ENCODE measurements around the gene SLC25A26.
"Not testable (repeated sequence)": the region's sequence is repeated elsewhere in the genome, so short reads cannot be mapped to it uniquely, and the experiment has no call there.

The SLC25A26 gene

GRCh38 chr3:66419036-66419435 lies 198.2 kb downstream of the SLC25A26 start:
- Histone ChIP-seq H3K79me1 (ENCODE audit: low read length) (no peaks in the 10 kb centered on the region), H4K91ac (ENCODE audit: low read depth, low read length) (no peak overlapping the region), H3K4me2 (ENCODE audit: low read length) (no peak overlapping the region), H2BK120ac (ENCODE audit: insufficient read depth, low read length, poor library complexity) (no peak overlapping the region), H3K27ac (ENCODE audit: low read depth, low read length) (no peak overlapping the region), H3K4me1 (ENCODE audit: control insufficient read depth in 1 of 2, insufficient read depth in 2 of 2, low read length in 2 of 2) (peaks cover 3 to 9% of the 10 kb centered on the region in 2 experiments), H3K23ac (ENCODE audit: low read length) (no peak overlapping the region), H2BK12ac (ENCODE audit: low read length) (no peak overlapping the region), H3K36me3 (ENCODE audit: control insufficient read depth in 1 of 2, insufficient read depth in 2 of 2, low read length in 2 of 2) (peaks cover 0 to 3% of the 10 kb centered on the region in 2 experiments), H3K9me3 (ENCODE audit: insufficient read depth, low read depth, low read length) (peaks cover 7% of the 10 kb centered on the region), H3K14ac (ENCODE audit: low read length) (no peak overlapping the region), H2AK5ac (ENCODE audit: low read length) (no peak overlapping the region), H3K4ac (ENCODE audit: low read depth, low read length) (no peak overlapping the region), H4K12ac (ENCODE audit: low read depth, low read length) (no peak overlapping the region), H3K18ac (ENCODE audit: low read length) (no peak overlapping the region), H2AFZ (ENCODE audit: insufficient read depth, low read length, poor library complexity) (no peak overlapping the region), H3K9ac (ENCODE audit: low read length) (no peak overlapping the region), H3K79me2 (ENCODE audit: control insufficient read depth, insufficient read depth, low read length, poor library complexity) (no peaks in the 10 kb centered on the region), H2BK5ac (ENCODE audit: low read depth, low read length, poor library complexity) (no peak overlapping the region), H3K27me3 (ENCODE audit: insufficient read depth, low read length) (no peaks in the 10 kb centered on the region), H4K8ac (ENCODE audit: low read depth, low read length) (no peak overlapping the region), H3K4me3 (ENCODE audit: low read depth, low read length) (no peak overlapping the region)
- WGBS (ENCODE audit: extremely low coverage, insufficient coverage, insufficient read length) = no CpG with 5 or more reads among the region's 14 CpGs
- DNase-seq = no peak

GRCh38 chr3:66421144-66421543 lies 200.3 kb downstream of the SLC25A26 start:
- H2BK12ac ChIP-seq (ENCODE audit: low read length); H2BK120ac ChIP-seq (ENCODE audit: insufficient read depth, low read length, poor library complexity); H3K4me2 ChIP-seq (ENCODE audit: low read length); H3K36me3 ChIP-seq (ENCODE audit: control insufficient read depth in 1 of 2, insufficient read depth in 2 of 2, low read length in 2 of 2); DNase-seq; H3K27me3 ChIP-seq (ENCODE audit: insufficient read depth, low read length); H3K4me1 ChIP-seq (ENCODE audit: control insufficient read depth in 1 of 2, insufficient read depth in 2 of 2, low read length in 2 of 2); H2AK5ac ChIP-seq (ENCODE audit: low read length); H4K12ac ChIP-seq (ENCODE audit: low read depth, low read length); H3K4ac ChIP-seq (ENCODE audit: low read depth, low read length); H3K4me3 ChIP-seq (ENCODE audit: low read depth, low read length); H4K8ac ChIP-seq (ENCODE audit: low read depth, low read length); H3K9ac ChIP-seq (ENCODE audit: low read length); H3K14ac ChIP-seq (ENCODE audit: low read length); H3K27ac ChIP-seq (ENCODE audit: low read depth, low read length); H3K23ac ChIP-seq (ENCODE audit: low read length); H3K9me3 ChIP-seq (ENCODE audit: insufficient read depth, low read depth, low read length); H2BK5ac ChIP-seq (ENCODE audit: low read depth, low read length, poor library complexity); H2AFZ ChIP-seq (ENCODE audit: insufficient read depth, low read length, poor library complexity); H3K79me2 ChIP-seq (ENCODE audit: control insufficient read depth, insufficient read depth, low read length, poor library complexity); H3K79me1 ChIP-seq (ENCODE audit: low read length); H4K91ac ChIP-seq (ENCODE audit: low read depth, low read length); H3K18ac ChIP-seq (ENCODE audit: low read length): not testable (repeated sequence)
- WGBS (ENCODE audit: extremely low coverage, insufficient coverage, insufficient read length) = no CpG with 5 or more reads among the region's 3 CpGs

GRCh38 chr3:66421893-66422292 lies 201.1 kb downstream of the SLC25A26 start:
- not testable (repeated sequence) for H2AFZ ChIP-seq (ENCODE audit: insufficient read depth, low read length, poor library complexity); H2AK5ac ChIP-seq (ENCODE audit: low read length); H3K4me2 ChIP-seq (ENCODE audit: low read length); H2BK12ac ChIP-seq (ENCODE audit: low read length); H3K79me1 ChIP-seq (ENCODE audit: low read length); H3K4ac ChIP-seq (ENCODE audit: low read depth, low read length); H3K18ac ChIP-seq (ENCODE audit: low read length); H3K23ac ChIP-seq (ENCODE audit: low read length); H3K4me1 ChIP-seq (ENCODE audit: control insufficient read depth in 1 of 2, insufficient read depth in 2 of 2, low read length in 2 of 2); H3K27me3 ChIP-seq (ENCODE audit: insufficient read depth, low read length); H3K4me3 ChIP-seq (ENCODE audit: low read depth, low read length); H4K91ac ChIP-seq (ENCODE audit: low read depth, low read length); H3K14ac ChIP-seq (ENCODE audit: low read length); H3K79me2 ChIP-seq (ENCODE audit: control insufficient read depth, insufficient read depth, low read length, poor library complexity); H2BK5ac ChIP-seq (ENCODE audit: low read depth, low read length, poor library complexity); H2BK120ac ChIP-seq (ENCODE audit: insufficient read depth, low read length, poor library complexity); H3K9me3 ChIP-seq (ENCODE audit: insufficient read depth, low read depth, low read length); H4K8ac ChIP-seq (ENCODE audit: low read depth, low read length); H3K36me3 ChIP-seq (ENCODE audit: control insufficient read depth in 1 of 2, insufficient read depth in 2 of 2, low read length in 2 of 2); H3K27ac ChIP-seq (ENCODE audit: low read depth, low read length); DNase-seq; H3K9ac ChIP-seq (ENCODE audit: low read length); H4K12ac ChIP-seq (ENCODE audit: low read depth, low read length)
- WGBS (ENCODE audit: extremely low coverage, insufficient coverage, insufficient read length) = no CpG with 5 or more reads among the region's 3 CpGs

GRCh38 chr3:66423791-66424190 lies 203.0 kb downstream of the SLC25A26 start:
- H3K4me2 ChIP-seq (ENCODE audit: low read length) = no peak overlapping the region
- H4K91ac ChIP-seq (ENCODE audit: low read depth, low read length) = no peak overlapping the region
- no peaks in the 10 kb centered on the region for H3K27me3 ChIP-seq (ENCODE audit: insufficient read depth, low read length)
- no peak overlapping the region for H2AK5ac ChIP-seq (ENCODE audit: low read length)
- peaks cover 0 to 3% of the 10 kb centered on the region in 2 experiments for H3K36me3 ChIP-seq (ENCODE audit: control insufficient read depth in 1 of 2, insufficient read depth in 2 of 2, low read length in 2 of 2)
- no peaks in the 10 kb centered on the region for H3K79me1 ChIP-seq (ENCODE audit: low read length)
- no peak overlapping the region for H2BK120ac ChIP-seq (ENCODE audit: insufficient read depth, low read length, poor library complexity)
- H3K23ac ChIP-seq (ENCODE audit: low read length) = no peak overlapping the region
- no peak overlapping the region for H3K9ac ChIP-seq (ENCODE audit: low read length)
- no peaks in the 10 kb centered on the region for H3K4me1 ChIP-seq (ENCODE audit: control insufficient read depth in 1 of 2, insufficient read depth in 2 of 2, low read length in 2 of 2)
- H3K14ac ChIP-seq (ENCODE audit: low read length) = no peak overlapping the region
- H3K18ac ChIP-seq (ENCODE audit: low read length) = no peak overlapping the region
- H3K4ac ChIP-seq (ENCODE audit: low read depth, low read length) = no peak overlapping the region
- no peak overlapping the region for H2BK5ac ChIP-seq (ENCODE audit: low read depth, low read length, poor library complexity)
- no peak overlapping the region for H2AFZ ChIP-seq (ENCODE audit: insufficient read depth, low read length, poor library complexity)
- no peaks in the 10 kb centered on the region for H3K79me2 ChIP-seq (ENCODE audit: control insufficient read depth, insufficient read depth, low read length, poor library complexity)
- no peak overlapping the region for H3K27ac ChIP-seq (ENCODE audit: low read depth, low read length)
- peaks cover 7% of the 10 kb centered on the region for H3K9me3 ChIP-seq (ENCODE audit: insufficient read depth, low read depth, low read length)
- no peak overlapping the region for H3K4me3 ChIP-seq (ENCODE audit: low read depth, low read length)
- H4K8ac ChIP-seq (ENCODE audit: low read depth, low read length) = no peak overlapping the region
- no CpG with 5 or more reads among the region's 3 CpGs for WGBS (ENCODE audit: extremely low coverage, insufficient coverage, insufficient read length)
- H4K12ac ChIP-seq (ENCODE audit: low read depth, low read length) = no peak overlapping the region
- H2BK12ac ChIP-seq (ENCODE audit: low read length) = no peak overlapping the region
- DNase-seq = no peak

Measured in trophoblast cell (in vitro differentiated cells and primary cell).